NCI-H1092 treated with DMSO at 0.1 percent for 48 hours (cell line): ENCODE measurements around the gene RASL12.

Experiments used
- DNase-seq: peaks from one replicate; lab custom pipeline; 2025; lab: John Stamatoyannopoulos, UW

The RASL12 gene

GRCh38 chr15:65092911-65093792 is 25.4 kb upstream of the RASL12 start:
- DNase-seq = no peak

DNA sequence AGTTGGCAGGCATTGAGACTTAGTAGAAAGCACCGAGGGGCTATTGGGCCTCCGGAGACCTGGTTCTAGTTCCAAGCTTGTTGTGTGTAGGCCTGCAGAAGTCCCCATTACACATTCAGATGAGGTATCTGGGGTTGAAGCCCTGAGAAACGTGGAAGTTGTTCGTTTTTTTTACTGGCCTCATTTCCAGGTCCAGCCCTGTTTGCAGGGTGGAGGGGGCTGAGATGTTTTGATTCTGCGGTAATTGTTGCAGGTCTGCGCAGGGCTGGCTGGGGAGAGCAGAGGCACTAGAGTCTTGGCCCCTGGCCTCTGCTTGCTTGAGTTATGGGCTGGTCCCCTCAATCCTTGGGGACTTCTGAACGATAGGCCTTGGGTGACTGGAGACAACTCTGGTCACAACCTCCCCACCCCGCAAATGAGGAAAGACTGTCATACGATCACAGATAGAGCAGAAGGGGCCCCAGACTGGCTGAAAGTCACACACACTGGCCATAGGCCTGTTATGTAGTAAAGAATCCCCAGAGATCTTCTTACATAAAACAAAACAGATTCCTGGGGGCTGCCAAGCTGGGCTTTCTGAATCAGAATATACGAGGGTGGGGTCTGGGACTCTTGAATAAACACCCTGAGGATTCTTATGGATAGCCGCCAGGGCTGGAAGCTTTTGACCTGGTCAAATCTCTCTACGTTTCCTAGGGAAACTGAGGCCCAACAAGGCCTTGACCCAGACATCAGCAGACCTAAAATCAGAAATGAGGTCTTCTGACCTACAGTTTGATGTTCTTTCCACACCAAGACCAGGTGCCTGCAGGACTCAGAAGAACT is 24.4 kb upstream of the RASL12 start:
- no peak for DNase-seq

DNA sequence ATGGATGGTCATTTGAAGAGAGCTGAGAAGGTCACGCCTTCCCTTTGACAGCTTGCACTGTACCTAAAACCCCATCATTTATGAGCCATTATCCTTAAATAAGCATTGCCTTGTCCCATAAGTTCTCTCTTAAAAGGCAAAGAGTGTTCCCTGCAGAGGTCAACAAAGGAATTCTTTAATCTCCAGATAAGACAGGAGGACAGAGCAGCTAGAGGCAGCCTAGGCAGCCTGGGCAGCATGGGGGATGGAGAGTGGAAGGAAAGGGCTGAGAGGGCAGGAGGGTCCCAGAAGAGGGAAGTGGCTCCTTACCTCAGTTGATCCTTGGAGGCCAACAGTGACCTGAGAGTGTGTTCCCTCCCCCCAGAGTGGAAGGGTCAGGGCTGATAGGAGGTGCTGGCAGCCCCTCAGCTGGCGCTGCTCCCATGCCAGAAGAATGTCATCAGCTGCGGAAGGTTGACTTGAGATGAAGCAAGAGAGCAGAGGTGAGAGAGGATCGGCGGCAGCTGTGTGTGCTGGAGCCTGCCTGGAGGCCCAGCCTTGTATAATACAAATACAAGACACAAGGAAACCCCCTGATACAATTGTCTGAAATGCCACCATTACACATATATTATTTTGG is 21.5 kb upstream of the RASL12 start:
- DNase-seq = no peak

GRCh38 chr15:65088643-65089021 is 20.8 kb upstream of the RASL12 start:
- DNase-seq = no peak

DNA sequence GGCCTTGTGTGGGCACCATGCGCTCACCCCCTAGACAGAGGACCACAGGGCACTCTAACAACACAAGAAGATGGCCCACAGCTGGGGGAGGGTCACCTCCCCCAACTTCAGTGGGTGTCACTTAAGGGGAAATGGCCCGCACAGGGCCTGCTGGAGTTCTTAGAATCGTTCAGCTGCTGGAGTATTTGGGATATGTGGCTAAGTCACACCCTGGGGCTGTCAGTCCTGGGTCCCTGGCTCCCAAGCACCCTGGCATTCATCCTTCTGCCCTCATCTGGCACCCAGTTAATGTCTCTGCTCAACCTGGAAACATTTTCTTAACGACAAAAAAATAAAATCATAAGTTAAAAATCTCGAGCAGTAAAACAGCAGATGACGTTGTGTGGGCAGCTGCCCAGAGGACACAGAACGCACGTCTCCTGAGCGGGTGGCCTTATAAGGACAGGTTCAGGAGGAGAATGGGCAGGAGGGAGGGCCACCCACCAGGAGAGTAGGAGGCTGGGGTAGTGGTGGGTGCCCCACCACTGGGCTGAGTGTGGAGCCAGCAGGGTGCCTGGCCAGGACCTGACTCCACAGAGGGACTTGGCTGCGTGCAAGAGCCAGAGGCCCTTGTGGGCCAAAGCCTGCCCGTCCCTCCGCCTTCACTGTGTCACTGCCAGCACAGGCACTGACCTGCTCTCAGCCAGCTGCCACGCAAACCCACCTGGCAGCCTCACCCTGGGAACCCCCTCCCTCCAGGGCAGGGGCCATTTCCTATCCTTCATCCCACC is 20.3 kb upstream of the RASL12 start:
- DNase-seq = peak; percentile 16

DNA sequence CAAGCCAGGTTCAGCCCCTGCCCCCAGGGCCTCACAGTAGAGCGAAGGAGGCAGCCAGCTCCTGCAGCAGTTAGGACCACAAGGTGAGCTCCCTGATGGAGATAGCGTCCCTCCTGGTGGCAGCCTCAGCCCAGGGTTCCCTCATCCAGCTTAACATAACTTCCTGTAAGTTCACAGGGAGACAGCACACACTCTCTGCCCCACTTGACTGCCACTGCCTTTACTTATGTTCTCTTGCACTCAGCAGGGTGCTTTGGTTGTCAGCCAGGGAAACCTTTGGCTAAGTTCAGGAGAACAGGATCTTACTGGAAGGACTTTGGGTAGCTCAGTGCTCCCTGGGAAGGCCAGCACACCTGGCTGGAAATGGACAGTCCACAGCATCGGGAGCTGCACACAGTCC is 19.6 kb upstream of the RASL12 start:
- DNase-seq = peak; percentile 2

GRCh38 chr15:65086680-65087111 is 18.9 kb upstream of the RASL12 start:
- DNase-seq = no peak

- DNase-seq = no peak
Measured at GRCh38 chr15:65085990-65086679, 18.3 kb upstream of the RASL12 start.

DNA sequence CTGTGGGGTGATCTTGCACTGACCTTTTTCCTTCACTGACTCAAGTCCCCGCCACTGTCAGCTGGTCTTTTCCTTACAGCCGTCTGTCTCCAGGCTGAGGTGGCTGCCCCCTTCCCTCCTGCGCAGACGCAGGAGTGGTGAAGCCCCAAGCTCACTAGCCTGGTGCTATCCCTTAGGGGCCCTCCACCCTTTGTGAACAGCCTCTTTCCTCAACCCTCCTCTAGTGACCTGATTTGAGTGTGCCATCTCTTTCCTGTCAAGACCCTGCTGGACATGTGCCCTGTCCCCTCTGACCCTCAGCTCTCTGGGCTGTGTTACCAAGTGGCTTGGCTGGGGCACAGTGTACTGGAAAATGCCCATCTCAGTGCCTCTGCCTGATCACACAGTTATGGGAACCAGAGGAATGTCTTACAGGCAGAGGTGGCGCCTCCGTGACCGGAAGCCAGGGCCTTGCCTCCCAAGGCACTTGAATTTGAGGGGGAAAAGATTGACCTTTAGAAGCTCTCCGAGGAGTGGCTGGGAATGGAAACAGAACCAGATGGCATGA is 17.5 kb upstream of the RASL12 start:
- DNase-seq = no peak

- no peak for DNase-seq
Measured at GRCh38 chr15:65084500-65085206, 16.9 kb upstream of the RASL12 start.

DNA sequence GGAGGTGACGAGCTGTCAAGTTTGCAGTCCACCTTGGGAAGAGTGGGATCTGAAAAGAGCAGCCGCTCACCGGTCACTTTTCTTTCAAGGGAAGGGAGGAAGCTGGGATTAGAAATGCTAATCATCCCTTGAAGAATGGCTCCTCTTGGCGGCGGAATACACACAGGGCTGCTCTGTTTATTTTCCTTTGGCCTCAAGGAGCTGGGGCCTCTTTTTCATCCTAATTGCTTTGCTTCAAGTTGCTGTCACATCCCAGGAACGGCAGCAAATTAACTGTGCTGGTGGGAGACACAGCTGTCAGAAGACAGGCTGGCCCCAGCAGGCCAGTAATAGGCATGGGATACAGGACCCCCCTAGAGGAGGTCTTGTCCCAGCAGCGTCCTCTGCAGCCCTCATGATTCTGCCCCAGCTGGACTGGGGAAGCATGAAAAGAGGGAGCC is 15.5 kb upstream of the RASL12 start:
- no peak for DNase-seq

GRCh38 chr15:65082303-65082953 is 14.6 kb upstream of the RASL12 start:
- no peak for DNase-seq

DNA sequence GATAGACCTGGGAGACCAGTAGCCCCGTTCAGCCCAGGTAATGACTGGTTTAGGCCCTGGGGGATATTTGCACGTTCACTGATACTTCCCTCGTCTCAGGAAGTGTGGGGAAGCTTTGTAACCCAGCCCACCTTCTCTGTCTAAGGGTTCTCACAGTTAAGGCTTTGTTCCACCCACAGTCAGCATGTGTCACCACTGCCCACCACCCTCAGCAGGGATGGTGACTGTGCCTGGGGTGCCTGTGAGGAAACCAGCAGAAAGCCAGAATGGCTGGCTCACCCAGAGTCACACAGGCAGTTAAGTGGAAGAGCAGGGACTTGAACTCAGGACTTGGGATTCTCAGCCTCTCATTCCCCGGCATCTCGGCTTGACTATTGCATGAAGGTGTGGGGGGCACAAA is 14.0 kb upstream of the RASL12 start:
- DNase-seq = no peak

DNA sequence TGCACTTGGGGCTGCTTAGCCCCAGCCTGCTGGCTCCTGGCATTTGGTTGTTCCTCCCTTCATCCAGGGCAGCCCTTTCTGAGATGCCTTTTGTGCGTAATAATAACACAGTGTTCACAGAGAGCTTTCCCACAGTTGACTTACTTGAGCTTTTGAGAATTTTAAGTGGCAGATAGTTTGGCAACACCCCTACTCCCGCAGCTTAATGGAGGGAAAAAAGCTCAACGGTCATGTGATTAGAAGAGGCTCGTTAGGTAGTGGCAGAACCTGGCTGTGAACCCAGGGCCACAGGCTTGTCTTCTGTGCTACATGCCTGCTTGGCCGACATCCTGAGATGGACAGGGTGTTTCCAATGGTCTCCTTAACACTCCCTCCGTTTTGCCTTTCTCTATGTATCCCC is 13.5 kb upstream of the RASL12 start:
- no peak for DNase-seq

- no peak for DNase-seq
Measured at GRCh38 chr15:65079580-65079979, 11.8 kb upstream of the RASL12 start.

- DNase-seq = peak; percentile 6
Measured at GRCh38 chr15:65077981-65078352, 10.2 kb upstream of the RASL12 start.

- DNase-seq = no peak
Measured at GRCh38 chr15:65077291-65077980, 9.6 kb upstream of the RASL12 start.

DNA sequence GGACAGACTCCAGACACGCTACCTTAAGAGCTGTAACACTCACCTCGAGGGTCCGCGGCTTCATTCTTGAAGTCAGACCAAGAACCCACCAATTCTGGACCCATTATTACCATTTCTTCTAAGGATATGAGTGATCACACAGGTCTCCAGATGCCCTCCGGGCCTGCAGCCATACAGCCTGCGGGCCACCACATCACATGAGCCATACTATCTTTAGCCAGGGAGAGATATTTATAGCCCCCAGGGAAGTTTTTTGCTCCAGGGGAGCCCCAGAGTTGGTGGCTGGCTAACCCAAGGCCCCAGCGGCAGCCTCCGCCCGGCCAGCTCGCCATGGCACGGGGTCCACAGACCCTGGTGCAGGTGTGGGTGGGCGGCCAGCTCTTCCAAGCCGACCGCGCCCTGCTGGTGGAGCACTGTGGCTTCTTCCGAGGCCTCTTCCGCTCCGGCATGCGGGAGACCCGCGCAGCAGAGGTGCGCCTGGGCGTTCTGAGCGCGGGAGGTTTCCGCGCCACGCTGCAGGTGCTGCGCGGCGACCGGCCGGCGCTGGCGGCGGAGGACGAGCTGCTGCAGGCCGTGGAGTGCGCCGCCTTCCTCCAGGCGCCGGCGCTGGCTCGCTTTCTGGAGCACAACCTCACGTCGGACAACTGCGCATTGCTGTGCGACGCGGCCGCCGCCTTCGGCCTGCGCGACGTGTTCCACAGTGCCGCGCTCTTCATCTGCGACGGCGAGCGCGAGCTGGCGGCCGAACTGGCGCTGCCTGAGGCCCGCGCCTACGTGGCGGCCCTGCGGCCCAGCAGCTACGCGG is 8.9 kb upstream of the RASL12 start, which contains the start of gene KBTBD13:
Gene KBTBD13, plus strand, starts transcription at position 261 of the 805 bp plus-strand sequence. Its CDS starts 70 bp downstream, at position 331.
- DNase-seq = no peak
